ENCODE data around the gene ZFY. TPM values are rescaled to one million over a fixed set of nuclear protein-coding genes. Genes with fewer than 3 reads are reported as not detected.
"Not testable (repeated sequence)": the region's sequence is repeated elsewhere in the genome, so short reads cannot be mapped to it uniquely, and the experiment has no call there.

Gene ZFY
- total RNA-seq, 1 donor from 2014 or later: 18.4 TPM

DNA sequence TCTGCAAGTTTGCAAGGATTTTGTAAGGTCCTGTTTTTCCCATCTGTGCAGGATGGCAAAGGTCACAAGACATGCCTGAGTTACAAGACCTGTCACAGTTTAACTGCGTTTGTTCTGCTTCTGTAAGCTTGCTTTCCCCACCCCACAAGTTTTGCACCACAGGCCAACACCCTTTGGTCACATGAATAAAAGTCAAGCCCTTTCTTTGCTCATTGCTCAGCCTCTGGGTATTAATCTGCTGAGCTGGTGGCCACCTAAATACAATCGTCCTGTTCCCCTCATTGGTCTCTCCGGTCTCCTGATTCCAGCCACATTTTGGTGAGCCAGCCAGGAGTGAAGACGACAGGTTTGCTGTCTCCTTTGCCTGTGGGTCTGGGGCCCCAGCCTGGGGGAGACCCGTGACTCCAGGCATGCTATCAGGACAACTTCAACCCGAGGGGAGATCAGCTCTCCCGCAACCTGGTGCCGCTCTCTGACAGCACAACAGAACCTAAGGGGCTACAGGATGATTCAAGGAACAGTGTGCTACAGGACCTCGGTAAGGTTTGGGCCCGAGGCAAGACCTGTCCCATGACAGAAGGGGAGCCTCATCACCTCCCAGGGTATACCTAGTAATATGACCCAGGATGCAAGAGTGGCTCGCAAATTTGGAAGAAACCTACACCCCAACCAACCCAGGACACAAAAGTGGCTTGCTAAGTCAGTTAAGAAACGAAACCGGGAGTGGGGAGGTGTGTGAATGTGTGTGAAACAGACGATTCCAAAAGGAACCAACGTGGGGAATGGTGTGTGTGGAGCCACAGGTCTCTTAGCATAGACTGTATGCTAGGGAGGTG lies 67.7 kb downstream of the ZFY start:
- H3K36me3 Mint-ChIP-seq (ENCODE audit: low read depth): peaks cover 3% of the 10 kb centered on the region
- intact Hi-C loops (cut with micrococcal nuclease): loop anchor here (5.0 kb wide), 2 partner anchors 56 to 161 kb away; partner anchors contain the start of gene RPS4Y1
- H3K4me1 Mint-ChIP-seq: peaks cover 44% of the 10 kb centered on the region
- peak; percentile 75 for DNase-seq
- H3K4me3 Mint-ChIP-seq: peak overlapping the region; percentile 91
- H3K27me3 Mint-ChIP-seq: no peaks in the 10 kb centered on the region
- peak overlapping the region; percentile 93 for H3K27ac Mint-ChIP-seq
- no peaks in the 10 kb centered on the region for H3K9me3 Mint-ChIP-seq

DNA sequence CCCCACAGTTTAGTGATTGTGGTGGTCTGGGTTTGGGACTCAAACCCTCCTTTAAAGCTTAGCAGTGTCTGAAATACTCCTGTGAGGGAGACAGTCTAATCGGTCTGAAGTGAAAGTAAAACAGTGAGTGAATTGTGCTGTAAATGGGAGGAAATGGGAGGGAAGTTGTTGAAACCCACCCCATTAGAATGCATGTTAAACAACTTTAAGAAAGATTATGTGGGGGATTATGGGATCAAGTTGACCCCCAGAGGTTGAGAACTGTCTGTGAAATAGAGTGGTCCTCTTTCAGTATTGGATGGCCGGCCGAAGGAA lies 68.3 kb downstream of the ZFY start:
- no peak for DNase-seq
- no peaks in the 10 kb centered on the region for H3K9me3 Mint-ChIP-seq
- peaks cover 7% of the 10 kb centered on the region for H3K36me3 Mint-ChIP-seq (ENCODE audit: low read depth)
- H3K4me3 Mint-ChIP-seq: peak overlapping the region; percentile 91
- H3K27me3 Mint-ChIP-seq: no peaks in the 10 kb centered on the region
- peaks cover 44% of the 10 kb centered on the region for H3K4me1 Mint-ChIP-seq
- peak overlapping the region; percentile 93 for H3K27ac Mint-ChIP-seq
- intact Hi-C loops (cut with micrococcal nuclease): loop anchor here (5.0 kb wide), 2 partner anchors 56 to 161 kb away; partner anchors contain the start of gene RPS4Y1

DNA sequence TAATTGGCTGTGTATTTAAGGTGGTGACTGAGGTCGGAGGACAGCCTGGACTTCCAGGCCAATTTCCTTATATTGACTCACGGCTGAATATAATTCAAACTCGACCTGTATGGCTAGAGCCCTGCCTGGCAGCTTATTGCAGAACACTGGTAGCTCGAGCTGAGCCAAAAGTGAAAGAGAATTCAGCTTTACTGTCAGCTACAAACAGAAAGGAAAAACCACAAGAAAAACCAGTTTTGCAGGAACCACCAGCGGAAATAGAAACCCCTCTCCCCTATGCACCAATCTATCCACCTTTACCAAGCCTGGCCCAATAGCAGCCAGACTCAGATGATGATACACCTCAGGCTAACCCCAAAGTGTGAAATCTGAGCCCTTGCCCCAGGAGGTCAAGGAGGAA lies 68.7 kb downstream of the ZFY start:
- Mint-ChIP-seq H3K27ac (peak overlapping the region; percentile 93), H3K36me3 (ENCODE audit: low read depth) (peaks cover 7% of the 10 kb centered on the region), H3K4me1 (peaks cover 44% of the 10 kb centered on the region), H3K4me3 (peak overlapping the region; percentile 91), H3K9me3 (no peaks in the 10 kb centered on the region), H3K27me3 (no peaks in the 10 kb centered on the region)
- DNase-seq: peak; percentile 83
- intact Hi-C loops (cut with micrococcal nuclease): loop anchor here (5.0 kb wide), 2 partner anchors 57 to 162 kb away; partner anchors contain the start of gene RPS4Y1

DNA sequence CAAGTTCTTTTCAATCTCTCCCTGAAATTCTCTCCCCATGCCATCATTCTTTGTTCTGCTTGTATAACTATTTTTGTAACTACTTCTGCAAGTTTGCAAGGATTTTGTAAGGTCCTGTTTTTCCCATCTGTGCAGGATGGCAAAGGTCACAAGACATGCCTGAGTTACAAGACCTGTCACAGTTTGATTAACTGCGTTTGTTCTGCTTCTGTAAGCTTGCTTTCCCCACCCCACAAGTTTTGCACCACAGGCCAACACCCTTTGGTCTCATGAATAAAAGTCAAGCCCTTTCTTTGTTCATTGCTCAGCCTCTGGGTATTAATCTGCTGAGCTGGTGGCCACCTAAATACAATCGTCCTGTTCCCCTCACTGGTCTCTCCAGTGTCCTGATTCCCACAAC lies 70.8 kb downstream of the ZFY start:
- H3K4me3 Mint-ChIP-seq; DNase-seq; H3K27ac Mint-ChIP-seq; H3K9me3 Mint-ChIP-seq; H3K27me3 Mint-ChIP-seq; H3K36me3 Mint-ChIP-seq (ENCODE audit: low read depth); intact Hi-C loops (cut with micrococcal nuclease): not testable (repeated sequence)
- peaks cover 41% of the 10 kb centered on the region for H3K4me1 Mint-ChIP-seq

DNA sequence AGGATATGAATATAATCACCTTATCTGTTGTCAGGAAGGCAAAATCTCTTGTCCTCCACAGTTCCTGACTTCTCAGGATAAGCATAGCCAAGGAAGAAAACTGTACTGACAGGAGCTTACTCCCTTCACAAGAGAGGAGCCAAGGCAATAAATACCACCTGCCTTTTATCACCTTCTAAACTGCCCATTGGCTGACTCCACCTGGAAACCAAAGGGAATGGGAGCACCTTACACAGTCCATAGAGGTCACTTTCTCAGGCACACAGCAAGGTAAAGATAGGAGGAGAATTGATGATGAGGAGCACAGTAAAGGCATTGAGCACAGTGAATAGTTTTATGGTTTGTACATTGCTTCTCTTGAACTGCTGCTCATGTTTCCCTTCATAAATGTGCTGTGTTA lies 72.8 kb downstream of the ZFY start:
- no peaks in the 10 kb centered on the region for H3K9me3 Mint-ChIP-seq
- intact Hi-C loops (cut with micrococcal nuclease): no loop called here
- H3K27me3 Mint-ChIP-seq: no peaks in the 10 kb centered on the region
- DNase-seq: no peak
- H3K36me3 Mint-ChIP-seq (ENCODE audit: low read depth): peaks cover 9% of the 10 kb centered on the region
- peaks cover 29% of the 10 kb centered on the region for H3K4me1 Mint-ChIP-seq
- no peak overlapping the region for H3K27ac Mint-ChIP-seq
- H3K4me3 Mint-ChIP-seq: no peak overlapping the region

DNA sequence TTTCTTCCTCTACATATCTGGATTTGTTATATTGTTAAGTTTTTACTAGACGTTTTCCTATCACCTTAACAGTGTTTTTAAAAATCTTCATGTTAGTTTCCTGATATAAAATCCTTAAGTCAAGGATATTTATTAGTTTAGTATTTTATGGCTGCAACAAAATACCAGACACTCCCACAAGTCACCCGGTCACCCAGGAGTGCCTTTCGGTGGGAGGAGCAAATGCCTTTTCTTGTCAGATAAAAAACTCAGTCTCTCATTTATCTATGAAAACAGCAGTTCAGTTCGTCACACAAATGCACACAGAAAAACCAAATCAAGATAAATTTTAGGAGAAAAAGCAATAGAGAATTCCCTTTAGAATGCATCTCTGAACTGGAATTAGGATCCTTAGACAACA lies 77.0 kb downstream of the ZFY start:
- H3K4me1 Mint-ChIP-seq: no peaks in the 10 kb centered on the region

DNA sequence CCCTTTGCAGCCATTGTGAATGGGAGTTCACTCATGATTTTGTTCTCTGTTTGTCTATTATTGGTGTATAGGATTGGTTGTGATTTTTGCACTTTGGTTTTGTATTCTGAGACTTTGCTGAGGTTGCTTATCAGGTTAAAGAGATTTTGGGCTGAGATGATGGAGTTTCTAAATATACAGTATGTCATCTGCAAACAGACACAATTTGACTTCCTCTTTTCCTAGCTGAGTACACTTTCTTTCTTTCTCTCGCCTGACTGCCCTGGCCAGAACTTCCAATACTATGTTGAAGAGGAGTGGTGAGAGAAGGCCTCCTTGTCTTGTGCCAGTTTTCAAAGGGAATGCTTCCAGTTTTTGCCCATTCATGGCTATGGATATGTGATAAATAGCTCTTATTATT lies 81.4 kb downstream of the ZFY start:
- no peak overlapping the region for H3K4me3 Mint-ChIP-seq
- DNase-seq: no peak
- H3K9me3 Mint-ChIP-seq: no peaks in the 10 kb centered on the region
- H3K27me3 Mint-ChIP-seq: no peaks in the 10 kb centered on the region
- no peaks in the 10 kb centered on the region for H3K4me1 Mint-ChIP-seq
- intact Hi-C loops (cut with micrococcal nuclease): no loop called here
- peaks cover 11% of the 10 kb centered on the region for H3K36me3 Mint-ChIP-seq (ENCODE audit: low read depth)
- no peak overlapping the region for H3K27ac Mint-ChIP-seq

More for the DNA sequence above, 77.0 kb downstream of the ZFY start:
- H3K4me3 Mint-ChIP-seq: no peak overlapping the region
- H3K27me3 Mint-ChIP-seq: no peaks in the 10 kb centered on the region
- no peak for DNase-seq
- peaks cover 15% of the 10 kb centered on the region for H3K36me3 Mint-ChIP-seq (ENCODE audit: low read depth)
- intact Hi-C loops (cut with micrococcal nuclease): no loop called here
- no peaks in the 10 kb centered on the region for H3K9me3 Mint-ChIP-seq
- no peak overlapping the region for H3K27ac Mint-ChIP-seq

DNA sequence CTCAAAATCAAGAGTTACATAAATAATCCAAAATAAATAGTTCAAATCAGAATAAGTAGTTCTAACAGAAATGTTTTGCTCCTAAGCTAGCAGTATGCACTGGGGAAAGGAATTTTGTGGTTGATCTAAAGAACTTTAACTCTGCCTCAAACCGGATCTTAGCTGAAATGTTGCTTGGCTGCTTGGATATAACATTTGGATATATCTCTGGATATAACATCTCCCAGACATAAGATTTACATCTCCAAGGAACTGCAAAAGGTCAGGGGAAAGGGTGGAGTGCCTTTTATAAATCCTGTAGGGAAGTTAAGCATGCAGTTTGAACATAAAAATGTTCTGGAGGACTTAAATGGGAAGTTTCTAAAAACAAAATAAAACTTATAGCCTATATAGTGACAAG lies 83.4 kb downstream of the ZFY start:
- intact Hi-C loops (cut with micrococcal nuclease): no loop called here
- H3K9me3 Mint-ChIP-seq: no peaks in the 10 kb centered on the region
- no peaks in the 10 kb centered on the region for H3K4me1 Mint-ChIP-seq
- H3K27me3 Mint-ChIP-seq: no peaks in the 10 kb centered on the region
- no peak overlapping the region for H3K4me3 Mint-ChIP-seq
- H3K36me3 Mint-ChIP-seq (ENCODE audit: low read depth): peaks cover 7% of the 10 kb centered on the region
- DNase-seq: no peak
- no peak overlapping the region for H3K27ac Mint-ChIP-seq

DNA sequence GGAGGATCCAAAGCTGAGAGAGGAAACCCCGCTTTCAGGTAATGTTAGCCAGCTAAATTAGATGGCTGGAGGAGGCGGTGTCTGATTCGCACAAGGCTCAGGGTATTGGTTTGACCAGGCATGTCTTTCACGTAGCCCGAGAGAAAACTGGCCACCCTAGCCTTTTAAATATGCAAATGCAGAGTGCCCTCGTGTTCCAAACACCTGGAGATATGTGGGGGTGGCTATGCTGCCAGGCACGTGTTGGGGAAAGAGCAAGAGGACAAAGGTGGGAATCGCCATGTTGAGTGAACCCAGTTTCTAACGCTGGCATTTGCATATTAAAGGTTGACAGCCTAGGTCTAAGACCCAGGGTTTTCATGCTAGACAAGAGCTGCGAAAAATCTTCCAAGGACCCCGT lies 84.4 kb downstream of the ZFY start:
- Mint-ChIP-seq H3K36me3 (ENCODE audit: low read depth) (peaks cover 7% of the 10 kb centered on the region), H3K4me3 (no peak overlapping the region), H3K27me3 (no peaks in the 10 kb centered on the region), H3K27ac (no peak overlapping the region), H3K4me1 (no peaks in the 10 kb centered on the region), H3K9me3 (no peaks in the 10 kb centered on the region)
- DNase-seq: no peak
- intact Hi-C loops (cut with micrococcal nuclease): no loop called here

DNA sequence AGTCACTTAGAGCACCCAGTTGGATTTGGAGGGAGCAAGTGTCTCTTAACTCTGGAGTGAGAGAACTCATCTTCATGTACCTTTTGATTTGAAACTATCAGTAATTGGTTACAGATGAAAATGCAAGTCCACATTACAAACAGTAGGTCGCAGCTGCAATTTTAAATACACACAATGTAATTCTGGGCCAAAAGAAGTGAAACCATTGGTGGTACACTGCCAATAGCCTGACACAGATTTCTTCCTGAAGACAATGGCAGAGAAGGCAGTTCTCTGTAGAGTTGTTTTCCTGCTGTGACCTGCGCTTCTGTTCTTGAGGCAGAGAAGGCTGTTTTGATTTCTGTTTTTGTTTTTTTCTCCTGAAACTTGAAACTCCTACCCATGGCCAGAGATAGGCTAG lies 86.0 kb downstream of the ZFY start:
- no peak overlapping the region for H3K4me3 Mint-ChIP-seq
- intact Hi-C loops (cut with micrococcal nuclease): no loop called here

DNA sequence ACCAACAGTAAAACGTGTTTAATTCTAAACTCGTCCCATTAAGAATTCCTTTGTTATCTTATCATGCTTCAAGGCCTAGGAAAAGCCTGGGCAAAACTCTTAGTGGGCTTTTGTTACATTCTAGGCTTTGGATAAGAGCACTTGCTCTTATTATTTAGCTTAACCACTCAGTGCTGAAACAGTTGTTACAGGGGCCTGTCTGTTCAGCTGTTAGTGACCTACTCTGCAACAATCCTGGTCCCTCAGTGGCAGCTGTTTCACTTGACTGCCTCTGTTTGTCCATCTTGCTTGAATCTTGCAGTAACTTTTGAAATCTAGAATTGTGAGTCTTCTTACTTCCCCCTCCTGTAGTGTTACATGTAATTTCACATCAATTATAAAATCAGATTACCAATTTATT lies 88.4 kb downstream of the ZFY start:
- Mint-ChIP-seq H3K27me3 (no peaks in the 10 kb centered on the region), H3K9me3 (no peaks in the 10 kb centered on the region), H3K4me1 (no peaks in the 10 kb centered on the region), H3K4me3 (no peak overlapping the region), H3K27ac (no peak overlapping the region), H3K36me3 (ENCODE audit: low read depth) (peaks cover 3% of the 10 kb centered on the region)
- intact Hi-C loops (cut with micrococcal nuclease): no loop called here
- no peak for DNase-seq

More for the DNA sequence above, 86.0 kb downstream of the ZFY start:
- H3K36me3 Mint-ChIP-seq (ENCODE audit: low read depth): peaks cover 5% of the 10 kb centered on the region
- H3K27ac Mint-ChIP-seq: no peak overlapping the region
- DNase-seq: no peak
- no peaks in the 10 kb centered on the region for H3K27me3 Mint-ChIP-seq
- H3K4me1 Mint-ChIP-seq: no peaks in the 10 kb centered on the region
- no peaks in the 10 kb centered on the region for H3K9me3 Mint-ChIP-seq

DNA sequence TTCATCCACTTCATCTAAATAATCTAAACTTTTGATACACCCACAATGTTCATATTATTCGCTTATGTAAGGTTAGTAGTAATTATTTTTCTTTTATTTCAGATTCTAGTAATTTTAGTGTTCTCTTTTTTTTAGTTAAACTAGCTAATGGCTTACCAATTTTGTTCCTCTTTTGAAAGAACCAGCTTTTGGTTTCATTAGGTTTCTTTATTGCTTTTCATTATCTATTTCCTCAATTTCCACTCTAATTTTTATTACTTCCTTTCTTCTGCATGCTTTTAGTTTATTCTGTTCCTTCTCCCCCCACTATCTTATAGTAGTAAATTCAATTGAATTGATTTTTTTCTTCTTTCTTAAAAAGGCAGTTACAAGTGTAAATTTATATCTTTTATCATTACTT lies 90.2 kb downstream of the ZFY start:
- Mint-ChIP-seq H3K9me3 (no peaks in the 10 kb centered on the region), H3K4me3 (no peak overlapping the region), H3K36me3 (ENCODE audit: low read depth) (peaks cover 3% of the 10 kb centered on the region), H3K4me1 (peaks cover 2% of the 10 kb centered on the region), H3K27me3 (no peaks in the 10 kb centered on the region), H3K27ac (no peak overlapping the region)
- no peak for DNase-seq
- intact Hi-C loops (cut with micrococcal nuclease): no loop called here
